B cell (primary cell): ENCODE results near the gene STXBP1.

Experiments used
- CTCF ChIP-seq: fragments of 200-600 bp; IDR thresholded peaks from one replicate; pipeline ENCODE4 v1.8.0; 2022; ENCODE audit warnings: antibody characterized with exemption, mild to moderate bottlenecking
- EZH2 ChIP-seq: IDR thresholded peaks from 2 replicates; pipeline ENCODE4 v1.6.1; 2012; ENCODE audit warnings: borderline replicate concordance, low read depth, mild to moderate bottlenecking, moderate library complexity, low read length; ENCODE audit not compliant: insufficient read depth, poor library complexity, severe bottlenecking

- TF ChIP-seq CTCF, result no peak
- TF ChIP-seq EZH2, result no peak
These were observed 55.2 kb downstream of the STXBP1 start for GRCh38 chr9:127667127-127667844.
